ENCODE data around the gene TAX1BP3.

The TAX1BP3 gene

GRCh38 chr17:3688027-3688553 lies 19.7 kb upstream of the TAX1BP3 start:
- DNase-seq: no peak

GRCh38 chr17:3685174-3685573 lies 16.8 kb upstream of the TAX1BP3 start:
- DNase-seq: no peak

GRCh38 chr17:3683054-3683511 lies 14.7 kb upstream of the TAX1BP3 start:
- DNase-seq: no peak

GRCh38 chr17:3682033-3682432 lies 13.7 kb upstream of the TAX1BP3 start:
- DNase-seq: no peak

GRCh38 chr17:3681565-3681964 lies 13.2 kb upstream of the TAX1BP3 start:
- DNase-seq: no peak

GRCh38 chr17:3681057-3681456 lies 12.7 kb upstream of the TAX1BP3 start:
- DNase-seq: no peak

- no peak for DNase-seq
Measured at GRCh38 chr17:3679531-3680126, 11.3 kb upstream of the TAX1BP3 start.

GRCh38 chr17:3678821-3679530 lies 10.6 kb upstream of the TAX1BP3 start:
- no peak for DNase-seq

- no peak for DNase-seq
Measured at GRCh38 chr17:3678095-3678820, 9.9 kb upstream of the TAX1BP3 start.

GRCh38 chr17:3675886-3676285 lies 7.5 kb upstream of the TAX1BP3 start:
- DNase-seq: no peak

GRCh38 chr17:3672571-3672970 lies 4.2 kb upstream of the TAX1BP3 start:
- DNase-seq: no peak

GRCh38 chr17:3669548-3669947 lies 1.2 kb upstream of the TAX1BP3 start:
- DNase-seq: peak; percentile 57

GRCh38 chr17:3669085-3669347 lies 638 bp upstream of the TAX1BP3 start:
- no peak for DNase-seq

GRCh38 chr17:3667366-3668278 lies 756 bp downstream of the TAX1BP3 start:
- peak; percentile 40 for DNase-seq

GRCh38 chr17:3666516-3666915 lies 1.9 kb downstream of the TAX1BP3 start:
- DNase-seq: no peak

- DNase-seq: no peak
Measured at GRCh38 chr17:3665834-3666233, 2.5 kb downstream of the TAX1BP3 start.

- DNase-seq: no peak
Measured at GRCh38 chr17:3663102-3664011, 5.0 kb downstream of the TAX1BP3 start.

GRCh38 chr17:3660311-3660891 lies 8.0 kb downstream of the TAX1BP3 start:
- no peak for DNase-seq

- no peak for DNase-seq
Measured at GRCh38 chr17:3659541-3660111, 8.8 kb downstream of the TAX1BP3 start.

GRCh38 chr17:3658784-3659449 lies 9.5 kb downstream of the TAX1BP3 start:
- no peak for DNase-seq

All from DMS79 treated with DMSO at 0.1 percent for 48 hours (cell line).